ENCODE data around the gene DHX8.

DNA sequence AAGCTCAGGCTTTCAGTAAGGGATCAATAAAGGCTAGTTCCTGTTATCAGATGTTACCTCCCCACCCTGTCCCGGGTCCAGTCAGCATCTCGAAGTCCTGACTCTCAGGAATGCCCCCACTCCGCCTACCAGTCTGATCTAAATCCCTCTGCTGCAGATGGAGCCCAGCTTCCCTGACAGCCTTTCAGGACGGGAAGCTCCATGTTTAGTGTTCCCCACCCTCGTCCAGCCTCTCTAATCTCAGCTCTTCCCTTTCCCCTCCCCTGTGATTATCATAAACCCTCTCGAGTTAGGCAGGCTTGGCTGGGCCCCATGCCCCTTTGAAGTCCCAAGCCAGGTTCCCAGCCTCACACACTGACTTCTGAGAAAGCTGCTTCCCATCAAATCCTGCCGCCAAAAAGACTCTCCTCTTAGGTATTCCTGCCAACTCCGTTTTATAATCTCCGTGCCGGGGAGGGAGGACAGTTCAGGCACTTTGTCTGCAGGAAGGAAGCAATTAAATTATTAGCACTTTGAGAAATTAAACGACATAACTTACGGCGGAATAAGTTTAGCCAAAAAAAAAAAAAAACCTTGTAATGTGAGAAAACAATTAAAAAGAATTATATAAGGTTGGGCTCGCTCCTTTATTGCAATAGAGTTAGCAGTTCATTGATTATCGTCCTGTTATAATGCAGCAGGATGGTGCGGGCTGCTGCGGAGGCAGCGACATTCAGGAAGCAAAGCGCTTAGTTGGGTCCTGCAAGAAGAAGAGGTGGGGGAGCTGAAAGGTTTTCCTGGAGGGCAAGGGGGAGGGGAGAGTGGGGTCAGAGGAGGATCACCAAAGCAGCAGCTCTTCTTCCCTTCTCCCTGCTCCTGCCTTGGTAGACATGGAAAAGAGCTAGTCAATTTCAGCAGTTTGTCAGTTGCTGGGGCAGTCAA, 79.2 kb downstream of the DHX8 start:
- TF ChIP-seq, protein P1, sequence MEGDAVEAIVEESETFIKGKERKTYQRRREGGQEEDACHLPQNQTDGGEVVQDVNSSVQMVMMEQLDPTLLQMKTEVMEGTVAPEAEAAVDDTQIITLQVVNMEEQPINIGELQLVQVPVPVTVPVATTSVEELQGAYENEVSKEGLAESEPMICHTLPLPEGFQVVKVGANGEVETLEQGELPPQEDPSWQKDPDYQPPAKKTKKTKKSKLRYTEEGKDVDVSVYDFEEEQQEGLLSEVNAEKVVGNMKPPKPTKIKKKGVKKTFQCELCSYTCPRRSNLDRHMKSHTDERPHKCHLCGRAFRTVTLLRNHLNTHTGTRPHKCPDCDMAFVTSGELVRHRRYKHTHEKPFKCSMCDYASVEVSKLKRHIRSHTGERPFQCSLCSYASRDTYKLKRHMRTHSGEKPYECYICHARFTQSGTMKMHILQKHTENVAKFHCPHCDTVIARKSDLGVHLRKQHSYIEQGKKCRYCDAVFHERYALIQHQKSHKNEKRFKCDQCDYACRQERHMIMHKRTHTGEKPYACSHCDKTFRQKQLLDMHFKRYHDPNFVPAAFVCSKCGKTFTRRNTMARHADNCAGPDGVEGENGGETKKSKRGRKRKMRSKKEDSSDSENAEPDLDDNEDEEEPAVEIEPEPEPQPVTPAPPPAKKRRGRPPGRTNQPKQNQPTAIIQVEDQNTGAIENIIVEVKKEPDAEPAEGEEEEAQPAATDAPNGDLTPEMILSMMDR (IDR thresholded peaks at IDR 0.05 in 2 of 3, conservative IDR thresholded peaks at IDR 0.05 in 1 of 3; ENCODE audit: borderline replicate concordance in 1 of 3, insufficient read depth in 1 of 3, low read depth in 2 of 3, low read length in 2 of 3), result no peak
- TF ChIP-seq MAX (IDR thresholded peaks at IDR 0.05) (no peak), EZH2phosphoT487 (IDR thresholded peaks at IDR 0.05; ENCODE audit: borderline replicate concordance) (no peak), YY1 (IDR thresholded peaks at IDR 0.05; ENCODE audit: extremely low read depth, insufficient replicate concordance, low read depth, low read length) (no peak), RAD21 (IDR thresholded peaks at IDR 0.05; ENCODE audit: low read depth) (no peak), EGR1 (IDR thresholded peaks at IDR 0.05; ENCODE audit: low read depth) (no peak)

Measured in HCT116 (cell line).